Kidney epithelial cell (primary cell): ENCODE results near the gene TRIO. TPM values are rescaled to one million over a fixed set of nuclear protein-coding genes. Genes with fewer than 3 reads are reported as not detected.

Source experiments
- DNase-seq: peaks from one replicate; pipeline ENCODE4 v3.0.0-alpha.2; 2010; ENCODE audit warnings: low read depth
- H3K27me3 ChIP-seq: 2 replicates; pipeline ENCODE4 v1.6.0; 2011; ENCODE audit warnings: low read length; ENCODE audit not compliant: control insufficient read depth, insufficient read depth
- H3K36me3 ChIP-seq: 2 replicates; pipeline ENCODE4 v1.5.1; 2011; ENCODE audit warnings: low read length; ENCODE audit not compliant: control insufficient read depth, insufficient read depth
- H3K4me3 ChIP-seq: 2 replicates; pipeline ENCODE4 v1.5.1; 2011; ENCODE audit warnings: low read depth, mild to moderate bottlenecking, control low read depth, low read length
- CTCF ChIP-seq: IDR thresholded peaks from 2 replicates; pipeline ENCODE4 v1.5.1; 2011; ENCODE audit warnings: mild to moderate bottlenecking, moderate library complexity, low read length, control low read depth, inconsistent platforms; ENCODE audit not compliant: insufficient read depth, poor library complexity, severe bottlenecking
- total RNA-seq: library from RNA; depleted of rRNA; stranded (reverse); fragments of >200 nt; gene quantifications from 2 replicates; pipeline ENCODE4 v1.2.3, GENCODE V29; 2015

TRIO gene
- total RNA-seq, 1 donor from 2014 or later = 174 TPM

- DNase-seq = no peak
- TF ChIP-seq CTCF = no peak
- H3K36me3 ChIP-seq = no peaks in the 10 kb centered on the region
These were observed 36.3 kb downstream of the TRIO start for GRCh38 chr5:14179446-14179845.

GRCh38 chr5:14180437-14180836 is 37.3 kb downstream of the TRIO start:
- TF ChIP-seq CTCF = no peak
- DNase-seq = no peak
- H3K27me3 ChIP-seq = no peaks in the 10 kb centered on the region
- no peaks in the 10 kb centered on the region for H3K36me3 ChIP-seq
- no peak overlapping the region for H3K4me3 ChIP-seq

More at GRCh38 chr5:14179446-14179845, 36.3 kb downstream of the TRIO start:
- Histone ChIP-seq H3K4me3 (no peak overlapping the region), H3K27me3 (no peaks in the 10 kb centered on the region)

GRCh38 chr5:14181299-14181968 is 38.3 kb downstream of the TRIO start:
- Histone ChIP-seq H3K4me3 (no peak overlapping the region), H3K36me3 (no peaks in the 10 kb centered on the region), H3K27me3 (no peaks in the 10 kb centered on the region)
- no peak for DNase-seq
- no peak for TF ChIP-seq CTCF

GRCh38 chr5:14182761-14183160 is 39.6 kb downstream of the TRIO start:
- TF ChIP-seq CTCF = no peak
- Histone ChIP-seq H3K27me3 (no peaks in the 10 kb centered on the region), H3K4me3 (no peak overlapping the region), H3K36me3 (no peaks in the 10 kb centered on the region)
- no peak for DNase-seq

GRCh38 chr5:14183187-14183939 is 40.2 kb downstream of the TRIO start:
- H3K27me3 ChIP-seq = no peaks in the 10 kb centered on the region
- H3K4me3 ChIP-seq = no peak overlapping the region
- no peak for DNase-seq
- no peak for TF ChIP-seq CTCF
- H3K36me3 ChIP-seq = no peaks in the 10 kb centered on the region
